ENCODE measurements around the gene GADL1. TPM values are rescaled to one million over a fixed set of nuclear protein-coding genes. Genes with fewer than 3 reads are reported as not detected.

Gene GADL1
- total RNA-seq, 1 donor from 2014 or later = 3.1 TPM

DNA sequence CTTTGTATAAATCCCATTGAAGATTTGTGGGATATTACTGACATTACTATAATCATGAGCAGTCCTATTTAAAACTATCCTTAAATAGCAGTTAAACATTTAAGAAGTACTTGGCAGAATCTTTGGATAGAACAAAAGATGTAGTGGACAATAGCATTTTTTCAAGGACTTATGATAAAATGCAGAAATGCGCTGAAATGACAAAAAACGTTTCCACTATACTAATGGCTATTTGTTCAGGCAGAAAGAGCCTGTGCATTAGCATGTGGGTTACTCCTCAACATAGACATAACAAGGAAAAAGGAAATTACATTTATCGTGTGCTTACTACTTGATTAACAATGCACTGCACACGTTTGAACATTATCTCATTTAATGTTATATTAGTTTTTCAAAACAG lies 80.7 kb downstream of the GADL1 start:
- Mint-ChIP-seq H3K4me1 (ENCODE audit: unreplicated experiment) (no peaks in the 10 kb centered on the region), H3K27me3 (no peaks in the 10 kb centered on the region), H3K9me3 (peaks cover 5% of the 10 kb centered on the region), H3K36me3 (no peaks in the 10 kb centered on the region), H3K27ac (no peak overlapping the region), H3K4me3 (no peak overlapping the region)
- TF ChIP-seq, protein P1, sequence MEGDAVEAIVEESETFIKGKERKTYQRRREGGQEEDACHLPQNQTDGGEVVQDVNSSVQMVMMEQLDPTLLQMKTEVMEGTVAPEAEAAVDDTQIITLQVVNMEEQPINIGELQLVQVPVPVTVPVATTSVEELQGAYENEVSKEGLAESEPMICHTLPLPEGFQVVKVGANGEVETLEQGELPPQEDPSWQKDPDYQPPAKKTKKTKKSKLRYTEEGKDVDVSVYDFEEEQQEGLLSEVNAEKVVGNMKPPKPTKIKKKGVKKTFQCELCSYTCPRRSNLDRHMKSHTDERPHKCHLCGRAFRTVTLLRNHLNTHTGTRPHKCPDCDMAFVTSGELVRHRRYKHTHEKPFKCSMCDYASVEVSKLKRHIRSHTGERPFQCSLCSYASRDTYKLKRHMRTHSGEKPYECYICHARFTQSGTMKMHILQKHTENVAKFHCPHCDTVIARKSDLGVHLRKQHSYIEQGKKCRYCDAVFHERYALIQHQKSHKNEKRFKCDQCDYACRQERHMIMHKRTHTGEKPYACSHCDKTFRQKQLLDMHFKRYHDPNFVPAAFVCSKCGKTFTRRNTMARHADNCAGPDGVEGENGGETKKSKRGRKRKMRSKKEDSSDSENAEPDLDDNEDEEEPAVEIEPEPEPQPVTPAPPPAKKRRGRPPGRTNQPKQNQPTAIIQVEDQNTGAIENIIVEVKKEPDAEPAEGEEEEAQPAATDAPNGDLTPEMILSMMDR (conservative IDR thresholded peaks at IDR 0.05) = no peak
- DNase-seq (ENCODE audit: extremely low spot score, unreplicated experiment) = no peak

DNA sequence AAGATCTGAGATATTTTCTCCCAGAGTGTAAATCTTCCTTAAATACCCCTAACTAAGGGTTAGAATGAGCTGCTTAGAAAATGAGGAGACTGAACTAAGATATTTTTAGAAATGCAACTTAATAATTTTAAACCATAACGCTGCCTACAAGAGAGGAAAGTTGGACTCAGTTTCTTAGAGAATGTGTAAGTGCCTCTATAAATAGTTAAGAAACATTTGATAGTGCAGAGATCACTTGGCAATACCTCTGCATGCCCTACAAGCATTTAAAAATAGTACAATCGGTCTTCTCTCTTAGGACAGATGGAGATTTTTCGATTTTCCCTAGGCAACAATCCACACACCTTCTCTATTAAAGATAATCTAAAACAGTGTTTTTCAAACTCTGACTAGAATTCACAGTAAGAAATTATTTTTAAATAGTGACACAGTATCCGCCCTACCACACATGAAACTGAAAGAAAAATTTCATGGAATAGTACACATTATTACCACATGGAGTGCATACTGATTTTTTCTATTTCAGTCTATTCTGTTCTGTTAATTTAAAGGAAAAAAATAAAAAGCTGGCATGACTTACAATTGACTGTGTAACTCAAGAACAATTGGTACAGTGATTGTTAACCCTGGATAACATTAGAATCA lies 83.2 kb downstream of the GADL1 start:
- Mint-ChIP-seq H3K27me3 (no peaks in the 10 kb centered on the region), H3K36me3 (no peaks in the 10 kb centered on the region), H3K4me3 (no peak overlapping the region), H3K27ac (no peak overlapping the region), H3K4me1 (ENCODE audit: unreplicated experiment) (no peaks in the 10 kb centered on the region), H3K9me3 (peaks cover 5% of the 10 kb centered on the region)
- TF ChIP-seq, protein P1 (conservative IDR thresholded peaks at IDR 0.05) = no peak
- DNase-seq (ENCODE audit: extremely low spot score, unreplicated experiment) = no peak

DNA sequence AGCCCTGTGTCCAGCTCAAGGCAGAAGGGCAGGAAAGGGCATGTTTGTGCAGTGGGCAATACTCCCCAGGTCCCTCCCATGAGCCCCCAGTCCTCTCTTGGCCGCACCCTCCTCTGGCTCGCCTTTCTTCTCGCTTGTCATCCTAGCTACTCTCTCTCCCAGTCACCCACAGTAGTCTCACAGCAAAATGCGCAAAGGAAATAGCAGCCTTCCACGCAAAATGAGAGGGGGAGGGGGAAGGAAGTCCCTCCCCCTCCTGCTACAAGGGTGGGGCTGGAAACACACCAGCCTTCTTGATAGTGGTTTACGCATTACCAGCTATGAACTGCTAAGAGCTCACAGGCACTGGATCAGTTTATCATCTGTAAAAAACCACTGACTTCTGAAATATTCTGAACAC lies 83.8 kb downstream of the GADL1 start:
- H3K4me1 Mint-ChIP-seq (ENCODE audit: unreplicated experiment) = no peaks in the 10 kb centered on the region
- H3K36me3 Mint-ChIP-seq = no peaks in the 10 kb centered on the region
- H3K9me3 Mint-ChIP-seq = peaks cover 5% of the 10 kb centered on the region
- H3K27ac Mint-ChIP-seq = no peak overlapping the region
- no peak for DNase-seq (ENCODE audit: extremely low spot score, unreplicated experiment)
- TF ChIP-seq, protein P1 (conservative IDR thresholded peaks at IDR 0.05) = no peak
- H3K27me3 Mint-ChIP-seq = no peaks in the 10 kb centered on the region
- no peak overlapping the region for H3K4me3 Mint-ChIP-seq

DNA sequence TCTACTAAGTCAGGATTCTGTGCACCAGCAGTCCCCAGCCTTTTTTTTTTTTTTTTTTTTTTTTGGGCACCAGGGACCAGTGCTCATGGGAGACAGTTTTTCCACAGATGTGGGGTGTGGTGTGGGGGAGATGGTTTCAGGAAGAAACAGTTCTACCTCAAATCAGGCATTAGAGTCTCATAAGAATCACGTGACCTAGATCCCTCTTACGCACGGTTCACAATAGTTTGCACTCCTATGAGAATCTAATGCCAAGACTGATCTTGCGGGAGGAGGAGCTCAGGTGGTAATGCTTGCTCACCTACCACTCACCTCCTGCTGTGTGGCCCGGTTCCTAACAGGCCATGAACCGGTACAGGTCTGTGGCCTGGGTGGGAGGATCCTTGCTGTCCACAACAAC lies 88.8 kb downstream of the GADL1 start:
- H3K9me3 Mint-ChIP-seq = no peaks in the 10 kb centered on the region
- no peak overlapping the region for H3K4me3 Mint-ChIP-seq
- no peaks in the 10 kb centered on the region for H3K36me3 Mint-ChIP-seq
- H3K4me1 Mint-ChIP-seq (ENCODE audit: unreplicated experiment) = no peaks in the 10 kb centered on the region
- no peak for DNase-seq (ENCODE audit: extremely low spot score, unreplicated experiment)
- H3K27ac Mint-ChIP-seq = no peak overlapping the region
- peaks cover 3% of the 10 kb centered on the region for H3K27me3 Mint-ChIP-seq
- TF ChIP-seq, protein P1 (conservative IDR thresholded peaks at IDR 0.05) = no peak

DNA sequence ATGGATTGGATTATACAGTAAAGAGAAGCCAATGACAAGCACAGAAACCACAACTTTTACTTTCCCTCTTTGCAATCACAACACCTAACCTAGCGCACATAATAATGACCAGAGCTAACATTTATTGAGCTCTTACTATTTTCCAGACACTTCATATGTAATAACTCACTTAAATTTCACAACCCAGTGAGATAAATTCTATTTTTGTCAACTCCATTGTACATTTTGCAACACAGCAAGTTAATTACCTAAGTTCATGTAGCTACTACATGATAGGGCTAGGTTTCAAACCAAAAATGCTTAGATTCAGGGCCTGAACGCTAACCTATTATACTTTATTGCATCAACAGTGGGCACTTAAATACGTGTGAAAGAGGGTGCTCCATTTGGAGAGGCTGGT lies 89.5 kb downstream of the GADL1 start:
- Mint-ChIP-seq H3K9me3 (no peaks in the 10 kb centered on the region), H3K27me3 (peaks cover 3% of the 10 kb centered on the region), H3K4me1 (ENCODE audit: unreplicated experiment) (no peaks in the 10 kb centered on the region), H3K4me3 (no peak overlapping the region), H3K36me3 (no peaks in the 10 kb centered on the region), H3K27ac (no peak overlapping the region)
- no peak for DNase-seq (ENCODE audit: extremely low spot score, unreplicated experiment)
- TF ChIP-seq, protein P1 (conservative IDR thresholded peaks at IDR 0.05) = no peak

DNA sequence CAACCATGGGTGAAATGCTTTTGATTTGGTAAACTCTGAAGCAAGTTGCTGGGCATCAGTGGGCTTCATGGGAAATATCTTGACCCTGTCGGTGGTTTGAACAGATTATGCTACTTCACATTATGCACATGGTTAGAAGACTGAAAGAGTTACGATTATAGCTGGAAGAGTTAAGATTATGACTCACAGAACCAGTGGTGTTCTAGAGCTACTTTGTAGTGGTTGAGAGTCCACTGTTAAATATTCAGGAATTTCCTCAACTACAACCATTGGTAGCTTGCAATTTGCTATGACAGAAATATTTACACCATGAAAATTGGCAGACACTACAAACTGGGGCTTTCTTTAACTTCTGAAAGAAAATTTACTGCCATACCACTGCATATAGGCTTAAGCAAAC lies 99.3 kb downstream of the GADL1 start:
- TF ChIP-seq, protein P1 (conservative IDR thresholded peaks at IDR 0.05) = no peak
- Mint-ChIP-seq H3K36me3 (no peaks in the 10 kb centered on the region), H3K4me1 (ENCODE audit: unreplicated experiment) (peaks cover 8% of the 10 kb centered on the region), H3K27ac (no peak overlapping the region), H3K4me3 (no peak overlapping the region), H3K9me3 (peaks cover 9% of the 10 kb centered on the region), H3K27me3 (no peaks in the 10 kb centered on the region)
- DNase-seq (ENCODE audit: extremely low spot score, unreplicated experiment) = no peak
